H9 (cell line): ENCODE measurements around the gene LOXL1. TPM values are rescaled to one million over a fixed set of nuclear protein-coding genes. Genes with fewer than 3 reads are reported as not detected.

ENCODE experiments used
- DNase-seq: peaks from one replicate; pipeline ENCODE4 v3.0.0-alpha.2; 2017
- H2AFZ ChIP-seq: one replicate; pipeline ENCODE4 v1.6.1; 2013; ENCODE audit warnings: mild to moderate bottlenecking, low read length, control low read depth, moderate library complexity
- H2AK5ac ChIP-seq: 2 replicates; pipeline ENCODE4 v1.6.1; 2013; ENCODE audit warnings: low read length, control low read depth, mixed read lengths; ENCODE audit not compliant: insufficient read length
- H2BK120ac ChIP-seq: one replicate; pipeline ENCODE4 v1.6.1; 2013; ENCODE audit warnings: low read depth, mild to moderate bottlenecking, low read length, control low read depth, inconsistent platforms; ENCODE audit not compliant: poor library complexity, severe bottlenecking
- H2BK12ac ChIP-seq: 2 replicates; pipeline ENCODE4 v1.6.1; 2013; ENCODE audit warnings: low read length, control low read depth, mixed read lengths, low read depth; ENCODE audit not compliant: insufficient read length
- H2BK15ac ChIP-seq: 2 replicates; pipeline ENCODE4 v1.6.1; 2013; ENCODE audit warnings: low read depth, low read length, control low read depth
- H2BK20ac ChIP-seq: one replicate; pipeline ENCODE4 v1.6.1; 2013; ENCODE audit warnings: low read depth, mild to moderate bottlenecking, low read length, control low read depth, inconsistent platforms; ENCODE audit not compliant: poor library complexity, severe bottlenecking
- H2BK5ac ChIP-seq: 2 replicates; pipeline ENCODE4 v1.6.1; 2013; ENCODE audit warnings: low read length, control low read depth, mixed read lengths; ENCODE audit not compliant: insufficient read length
- H3K14ac ChIP-seq: 2 replicates; pipeline ENCODE4 v1.6.1; 2013; ENCODE audit warnings: low read length, control low read depth; ENCODE audit not compliant: insufficient read depth
- H3K18ac ChIP-seq: 2 replicates; pipeline ENCODE4 v1.6.1; 2013; ENCODE audit warnings: low read depth, mild to moderate bottlenecking, mixed read lengths, low read length, control low read depth; ENCODE audit not compliant: insufficient read length
- H3K23ac ChIP-seq: 2 replicates; pipeline ENCODE4 v1.6.1; 2013; ENCODE audit warnings: low read length, control low read depth, mixed read lengths, low read depth; ENCODE audit not compliant: insufficient read length
- H3K23me2 ChIP-seq: 2 replicates; pipeline ENCODE4 v1.6.1; 2013; ENCODE audit warnings: low read depth, mild to moderate bottlenecking, mixed read lengths, low read length, control low read depth; ENCODE audit not compliant: insufficient read length, poor library complexity, severe bottlenecking
- H3K27ac ChIP-seq: 2 replicates; pipeline ENCODE4 v1.5.1; 2013; ENCODE audit warnings: low read length, control low read depth, mixed read lengths, low read depth; ENCODE audit not compliant: insufficient read length
- H3K27me3 ChIP-seq: 2 replicates; pipeline ENCODE4 v1.6.1; 2013; ENCODE audit warnings: low read length, control low read depth, inconsistent platforms; ENCODE audit not compliant: insufficient read depth
- H3K4ac ChIP-seq: 2 replicates; pipeline ENCODE4 v1.6.1; 2013; ENCODE audit warnings: low read depth, mild to moderate bottlenecking, control low read depth, inconsistent platforms, low read length, moderate library complexity
- H3K4me1 ChIP-seq: 2 replicates; pipeline ENCODE4 v1.6.1; 2013; ENCODE audit warnings: low read length, control low read depth, inconsistent platforms; ENCODE audit not compliant: insufficient read depth
- H3K4me2 ChIP-seq: 2 replicates; pipeline ENCODE4 v1.6.1; 2013; ENCODE audit warnings: low read length, control low read depth, mixed read lengths; ENCODE audit not compliant: insufficient read length, insufficient read depth
- H3K56ac ChIP-seq: 2 replicates; pipeline ENCODE4 v1.6.1; 2013; ENCODE audit warnings: low read depth, mild to moderate bottlenecking, mixed read lengths, low read length, control low read depth; ENCODE audit not compliant: insufficient read length
- H3K79me1 ChIP-seq: 2 replicates; pipeline ENCODE4 v1.6.1; 2013; ENCODE audit warnings: low read depth, mild to moderate bottlenecking, moderate library complexity, low read length, control low read depth, inconsistent platforms; ENCODE audit not compliant: insufficient read depth, poor library complexity, severe bottlenecking
- H3K79me2 ChIP-seq: 2 replicates; pipeline ENCODE4 v1.6.1; 2013; ENCODE audit warnings: low read length, control low read depth, inconsistent platforms; ENCODE audit not compliant: insufficient read depth
- H3K9ac ChIP-seq: 2 replicates; pipeline ENCODE4 v1.6.1; 2013; ENCODE audit warnings: low read length, control low read depth, mixed read lengths; ENCODE audit not compliant: insufficient read length; ENCODE audit errors: extremely low read depth
- H3K9me3 ChIP-seq: one replicate; pipeline ENCODE4 v1.6.1; 2013; ENCODE audit warnings: low read depth, low read length, inconsistent platforms; ENCODE audit not compliant: control insufficient read depth
- H3T11ph ChIP-seq: one replicate; pipeline ENCODE4 v1.6.1; 2013; ENCODE audit warnings: mild to moderate bottlenecking, low read length, control low read depth, inconsistent platforms
- H4K20me1 ChIP-seq: one replicate; pipeline ENCODE4 v1.6.1; 2013; ENCODE audit not compliant: control insufficient read depth, insufficient read length, insufficient read depth
- H4K5ac ChIP-seq: 2 replicates; pipeline ENCODE4 v1.6.1; 2013; ENCODE audit warnings: low read depth, mild to moderate bottlenecking, mixed read lengths, low read length, control low read depth; ENCODE audit not compliant: insufficient read length
- H4K8ac ChIP-seq: replicated peaks from 2 replicates; pipeline ENCODE4 v1.6.1; 2013; ENCODE audit warnings: low read length, control low read depth, mixed read lengths, low read depth; ENCODE audit not compliant: insufficient read length
- H4K91ac ChIP-seq: 2 replicates; pipeline ENCODE4 v1.6.1; 2013; ENCODE audit warnings: low read depth, mild to moderate bottlenecking, moderate library complexity, mixed read lengths, low read length, control low read depth; ENCODE audit not compliant: insufficient read length
- H3K27ac Mint-ChIP-seq, 3 experiments: 2 replicates in 2 of 3; 3 replicates in 1 of 3; pipeline ENCODE4 v1.8.0; 2020 to 2021; ENCODE audit warnings: mixed read lengths in 3 of 3, mild to moderate bottlenecking in 1 of 3, moderate library complexity in 1 of 3
- H3K27me3 Mint-ChIP-seq: 2 replicates; pipeline ENCODE4 v1.8.0; 2021; ENCODE audit warnings: low read depth, mild to moderate bottlenecking, moderate library complexity, mixed read lengths
- H3K36me3 Mint-ChIP-seq, 3 experiments: 2 replicates in 2 of 3; 3 replicates in 1 of 3; pipeline ENCODE4 v1.8.0; 2020 to 2021; ENCODE audit warnings: low read depth in 3 of 3, mixed read lengths in 3 of 3; ENCODE audit not compliant: insufficient read depth in 1 of 3
- H3K4me1 Mint-ChIP-seq, 2 experiments: 2 replicates each; pipeline ENCODE4 v1.8.0; 2020; ENCODE audit warnings: mixed read lengths in 2 of 2
- H3K4me3 Mint-ChIP-seq, 2 experiments: 2 replicates in 1 of 2; 3 replicates in 1 of 2; pipeline ENCODE4 v1.8.0; 2020 to 2021; ENCODE audit warnings: mild to moderate bottlenecking in 2 of 2, mixed read lengths in 2 of 2, moderate library complexity in 1 of 2
- H3K9me3 Mint-ChIP-seq, 2 experiments: 2 replicates in 1 of 2; 3 replicates in 1 of 2; pipeline ENCODE4 v1.8.0; 2020; ENCODE audit warnings: mild to moderate bottlenecking in 2 of 2, mixed read lengths in 2 of 2, moderate library complexity in 1 of 2
- CTCF ChIP-seq: fragments of 200-600 bp; sonication (generic); conservative IDR thresholded peaks from 3 replicates; pipeline ENCODE4 v1.8.0; 2021; ENCODE audit warnings: antibody characterized with exemption, mild to moderate bottlenecking
- WGBS: extraction: QIAGEN DNeasy Blood & Tissue Kit; methylation state at CpG from one replicate; pipeline ENCODE4 v1.1.7; 2013; ENCODE audit warnings: missing lambda C conversion rate, low lambda C conversion rate, mixed read lengths; ENCODE audit not compliant: insufficient read length; ENCODE audit errors: extremely low coverage; 5-methylcytosine and 5-hydroxymethylcytosine counted together
- total RNA-seq: library from RNA; stranded (reverse); gene quantifications from 2 replicates; pipeline ENCODE4 v1.2.1, GENCODE V29; 2021

The LOXL1 gene
- total RNA-seq, 1 experiment from 2014 or later: 9.1 TPM

GRCh38 chr15:73952913-73953750 lies 26.9 kb downstream of the LOXL1 start:
- Histone ChIP-seq H3K4me2 (no peak overlapping the region), H2BK20ac (no peak overlapping the region), H2AFZ (no peak overlapping the region), H4K20me1 (no peaks in the 10 kb centered on the region), H2AK5ac (no peak overlapping the region), H3K23me2 (no peaks in the 10 kb centered on the region), H3K9ac (no peak overlapping the region), H4K91ac (no peak overlapping the region), H3K18ac (no peak overlapping the region), H3K23ac (no peak overlapping the region), H2BK5ac (no peak overlapping the region), H2BK120ac (no peak overlapping the region), H4K8ac (no peak overlapping the region), H3K4ac (no peak overlapping the region), H2BK15ac (no peak overlapping the region), H3K27ac (no peak overlapping the region), H2BK12ac (no peak overlapping the region), H3K79me1 (no peaks in the 10 kb centered on the region), H3K9me3 (no peaks in the 10 kb centered on the region), H3K79me2 (no peaks in the 10 kb centered on the region), H3K4me1 (no peaks in the 10 kb centered on the region), H4K5ac (no peak overlapping the region), H3K56ac (no peak overlapping the region), H3K14ac (no peak overlapping the region), H3K27me3 (no peaks in the 10 kb centered on the region), H3T11ph (no peak overlapping the region)
- Mint-ChIP-seq H3K36me3 (no peaks in the 10 kb centered on the region; a peak in 1 of 7 replicates), H3K9me3 (no peaks in the 10 kb centered on the region), H3K27me3 (peaks cover 12% of the 10 kb centered on the region), H3K4me3 (no peak overlapping the region; a peak in 1 of 5 replicates), H3K27ac (no peak overlapping the region), H3K4me1 (peaks cover 9 to 30% of the 10 kb centered on the region in 2 experiments)
- no peak for TF ChIP-seq CTCF
- no CpG with 5 or more reads among the region's 10 CpGs for WGBS
- no peak for DNase-seq
